KMS-11 (cell line): ENCODE results near the gene ZIM2.

Experiments
- H2AFZ ChIP-seq: fragments of 200-600 bp; sonication (generic); 2 replicates; pipeline ENCODE4 v1.6.1; 2016; ENCODE audit warnings: antibody characterized with exemption, mixed run types, low read depth
- H3K27ac ChIP-seq: fragments of 200-600 bp; sonication (generic); 2 replicates; pipeline ENCODE4 v1.6.1; 2016; ENCODE audit warnings: mild to moderate bottlenecking, mixed run types
- H3K27me3 ChIP-seq: fragments of 200-600 bp; sonication (generic); 2 replicates; pipeline ENCODE4 v1.6.1; 2017; ENCODE audit warnings: mild to moderate bottlenecking, low read depth, mixed run types, moderate library complexity; ENCODE audit not compliant: insufficient read depth
- H3K36me3 ChIP-seq: fragments of 200-600 bp; sonication (generic); 2 replicates; pipeline ENCODE4 v1.6.1; 2017; ENCODE audit warnings: mild to moderate bottlenecking, mixed run types; ENCODE audit not compliant: insufficient read depth
- H3K4me1 ChIP-seq: fragments of 200-600 bp; sonication (generic); 2 replicates; pipeline ENCODE4 v1.6.1; 2016; ENCODE audit warnings: mild to moderate bottlenecking, low read depth, mixed run types; ENCODE audit not compliant: poor library complexity, severe bottlenecking
- H3K4me2 ChIP-seq: fragments of 200-600 bp; sonication (generic); 2 replicates; pipeline ENCODE4 v1.7.0; 2016; ENCODE audit warnings: mild to moderate bottlenecking, mixed run types
- H3K4me3 ChIP-seq: fragments of 200-600 bp; sonication (generic); IDR thresholded peaks from 2 replicates; pipeline ENCODE4 v1.6.1; 2017; ENCODE audit warnings: low read depth, low read length, mixed read lengths; ENCODE audit not compliant: insufficient read depth
- H3K79me2 ChIP-seq: fragments of 200-600 bp; sonication (generic); 2 replicates; pipeline ENCODE4 v1.6.1; 2016; ENCODE audit warnings: low read depth, mixed run types; ENCODE audit not compliant: insufficient read depth
- H3K9ac ChIP-seq: fragments of 200-600 bp; sonication (generic); 2 replicates; pipeline ENCODE4 v1.6.1; 2016; ENCODE audit warnings: mild to moderate bottlenecking, mixed run types
- H4K20me1 ChIP-seq: fragments of 200-600 bp; sonication (generic); 2 replicates; pipeline ENCODE4 v1.6.1; 2016; ENCODE audit warnings: mild to moderate bottlenecking, mixed run types; ENCODE audit not compliant: insufficient read depth
- CTCF ChIP-seq: fragments of 200-600 bp; sonication (generic); conservative IDR thresholded peaks from 2 replicates; pipeline ENCODE4 v1.6.1; 2017; ENCODE audit warnings: low read depth, mild to moderate bottlenecking, antibody characterized with exemption, low read length, moderate library complexity, mixed read lengths

ZIM2 gene

DNA sequence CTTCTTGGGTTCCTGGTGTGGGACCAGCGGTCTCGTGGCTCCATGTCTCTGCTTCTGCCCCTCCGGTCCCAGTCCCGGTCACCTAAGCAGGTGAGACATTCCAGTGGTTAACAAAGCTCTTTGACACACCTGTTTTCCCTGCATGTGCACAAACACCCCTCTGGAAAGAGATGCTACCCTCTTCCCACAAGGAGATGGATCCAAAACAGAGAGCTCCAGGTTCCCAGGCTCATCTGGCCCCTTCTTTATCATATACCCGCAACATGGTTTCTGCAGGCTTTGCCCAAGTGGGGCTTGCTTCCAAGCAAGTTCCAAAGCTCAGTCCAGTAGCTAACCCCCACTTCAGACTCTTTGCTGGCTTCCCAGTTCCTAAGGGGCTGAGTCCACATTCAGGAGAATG is 17.8 kb downstream of the ZIM2 start:
- H3K27me3 ChIP-seq: no peaks in the 10 kb centered on the region

DNA sequence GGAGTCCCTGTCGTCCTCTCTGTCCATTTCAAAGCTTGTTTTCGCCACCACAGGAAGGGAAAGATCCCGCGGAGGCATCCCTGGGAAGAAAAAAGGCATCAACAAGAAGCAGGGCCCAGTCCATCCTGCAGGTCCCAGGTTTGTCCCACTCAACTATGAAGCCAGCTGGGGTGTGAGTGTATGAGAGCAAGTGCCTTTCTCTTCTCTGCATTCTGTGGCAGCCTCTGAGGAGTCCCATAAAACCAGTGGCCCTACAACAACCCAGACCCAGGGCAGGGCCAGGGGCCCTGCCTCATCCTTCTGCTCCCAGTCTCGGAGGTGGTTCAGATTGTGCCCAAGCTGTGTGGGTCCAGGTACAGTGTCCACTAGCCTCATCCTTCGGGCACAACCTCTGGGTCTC is 18.9 kb downstream of the ZIM2 start:
- Histone ChIP-seq H4K20me1 (no peaks in the 10 kb centered on the region), H3K4me3 (no peak overlapping the region), H3K79me2 (no peaks in the 10 kb centered on the region), H2AFZ (no peak overlapping the region), H3K4me2 (no peak overlapping the region), H3K9ac (no peak overlapping the region), H3K27me3 (no peaks in the 10 kb centered on the region; the same call in 1 of the 2 replicates), H3K4me1 (no peaks in the 10 kb centered on the region), H3K27ac (no peak overlapping the region), H3K36me3 (no peaks in the 10 kb centered on the region)
- no peak for TF ChIP-seq CTCF

More for the DNA sequence above, 17.8 kb downstream of the ZIM2 start:
- Histone ChIP-seq H2AFZ (no peak overlapping the region), H3K79me2 (no peaks in the 10 kb centered on the region), H4K20me1 (no peaks in the 10 kb centered on the region), H3K9ac (no peak overlapping the region), H3K4me3 (no peak overlapping the region), H3K36me3 (no peaks in the 10 kb centered on the region), H3K27ac (no peak overlapping the region), H3K4me2 (no peak overlapping the region), H3K4me1 (no peaks in the 10 kb centered on the region)
- no peak for TF ChIP-seq CTCF

DNA sequence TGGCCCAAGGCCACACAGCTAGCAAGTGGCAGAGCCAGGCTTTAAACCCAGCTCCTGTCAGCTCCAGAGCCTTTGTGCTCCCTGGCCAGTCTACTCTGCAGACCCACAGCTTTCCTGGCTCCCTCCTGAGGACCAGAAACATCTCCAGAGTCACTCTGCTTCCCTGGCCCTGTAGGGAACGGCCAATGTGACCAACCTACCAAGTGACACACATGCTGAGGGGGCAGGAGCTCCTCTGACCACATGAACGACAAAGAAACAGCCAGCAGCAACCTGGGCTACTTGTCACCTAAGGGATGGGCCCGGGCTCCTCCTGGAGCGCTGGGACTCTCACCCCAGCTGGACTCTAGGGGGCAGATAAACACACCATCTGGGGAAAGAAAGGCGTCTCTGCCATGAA is 19.3 kb downstream of the ZIM2 start:
- Histone ChIP-seq H4K20me1 (no peaks in the 10 kb centered on the region), H3K27ac (no peak overlapping the region), H3K9ac (no peak overlapping the region), H3K36me3 (no peaks in the 10 kb centered on the region), H3K27me3 (no peaks in the 10 kb centered on the region; the same call in 1 of the 2 replicates), H3K4me3 (no peak overlapping the region), H2AFZ (no peak overlapping the region), H3K4me2 (no peak overlapping the region), H3K79me2 (no peaks in the 10 kb centered on the region), H3K4me1 (no peaks in the 10 kb centered on the region)
- no peak for TF ChIP-seq CTCF

- H3K79me2 ChIP-seq: no peaks in the 10 kb centered on the region
- no peak overlapping the region for H3K27ac ChIP-seq
- H3K4me2 ChIP-seq: no peak overlapping the region
- no peak overlapping the region for H2AFZ ChIP-seq
- no peaks in the 10 kb centered on the region for H4K20me1 ChIP-seq
- no peak overlapping the region for H3K4me3 ChIP-seq
- no peaks in the 10 kb centered on the region; the same call in 1 of the 2 replicates for H3K27me3 ChIP-seq
- H3K4me1 ChIP-seq: no peaks in the 10 kb centered on the region
- no peak overlapping the region for H3K9ac ChIP-seq
- H3K36me3 ChIP-seq: no peaks in the 10 kb centered on the region
- no peak for TF ChIP-seq CTCF
Observed at GRCh38 chr19:56819166-56819565, 21.4 kb downstream of the ZIM2 start.
